Duodenal mucosa (tissue), 2 donors: ENCODE measurements around the gene BTBD9.
"Not testable (repeated sequence)": the region's sequence is repeated elsewhere in the genome, so short reads cannot be mapped to it uniquely, and the experiment has no call there.

Experiments
- H3K27ac ChIP-seq: one replicate; pipeline ENCODE4 v1.7.0; 2013; ENCODE audit warnings: low read depth, low read length
- H3K27me3 ChIP-seq, 2 donors: one replicate each; pipeline ENCODE4 v1.7.0; 2013; ENCODE audit warnings: low read length in 2 of 2, control low read depth in 1 of 2; ENCODE audit not compliant: insufficient read depth in 2 of 2, control insufficient read depth in 1 of 2
- H3K36me3 ChIP-seq, 2 donors: one replicate each; pipeline ENCODE4 v1.7.0; 2013; ENCODE audit warnings: low read length in 2 of 2, control low read depth in 1 of 2; ENCODE audit not compliant: insufficient read depth in 2 of 2, control insufficient read depth in 1 of 2
- H3K4me1 ChIP-seq, 2 donors: one replicate each; pipeline ENCODE4 v1.7.0; 2013; ENCODE audit warnings: low read length in 2 of 2, control low read depth in 1 of 2; ENCODE audit not compliant: insufficient read depth in 2 of 2, control insufficient read depth in 1 of 2
- H3K4me3 ChIP-seq, 2 donors: one replicate each; pipeline ENCODE4 v1.7.0; 2013; ENCODE audit warnings: low read length in 2 of 2, low read depth in 1 of 2
- H3K9ac ChIP-seq, 2 donors: one replicate each; pipeline ENCODE4 v1.7.0; 2013; ENCODE audit warnings: low read length in 2 of 2, low read depth in 1 of 2
- H3K9me3 ChIP-seq, 2 donors: one replicate each; pipeline ENCODE4 v1.7.0; 2013; ENCODE audit warnings: low read length in 2 of 2, control low read depth in 1 of 2; ENCODE audit not compliant: control insufficient read depth in 1 of 2

Gene BTBD9

GRCh38 chr6:38631186-38631783 lies 8.4 kb downstream of the BTBD9 start:
- no peak overlapping the region for H3K27ac ChIP-seq

GRCh38 chr6:38625217-38625616 lies 14.5 kb downstream of the BTBD9 start:
- Histone ChIP-seq H3K27me3 (no peaks in the 10 kb centered on the region), H3K36me3 (no peaks in the 10 kb centered on the region), H3K9me3 (no peaks in the 10 kb centered on the region), H3K27ac (no peak overlapping the region), H3K4me1 (no peaks in the 10 kb centered on the region), H3K4me3 (no peak overlapping the region), H3K9ac (no peak overlapping the region)

More at GRCh38 chr6:38631186-38631783, 8.4 kb downstream of the BTBD9 start:
- H3K27me3 ChIP-seq: no peaks in the 10 kb centered on the region
- no peak overlapping the region for H3K9ac ChIP-seq
- H3K4me1 ChIP-seq: peaks cover 9 to 26% of the 10 kb centered on the region in 2 donors
- no peaks in the 10 kb centered on the region for H3K36me3 ChIP-seq
- no peaks in the 10 kb centered on the region for H3K9me3 ChIP-seq
- no peak overlapping the region for H3K4me3 ChIP-seq

- H3K27me3 ChIP-seq, H3K4me1 ChIP-seq, H3K4me3 ChIP-seq, H3K9me3 ChIP-seq, H3K36me3 ChIP-seq, H3K27ac ChIP-seq, H3K9ac ChIP-seq: not testable (repeated sequence)
Measured at GRCh38 chr6:38619342-38619741, 20.4 kb downstream of the BTBD9 start.

- H3K4me3 ChIP-seq, H3K36me3 ChIP-seq, H3K9me3 ChIP-seq, H3K9ac ChIP-seq, H3K4me1 ChIP-seq, H3K27me3 ChIP-seq, H3K27ac ChIP-seq: not testable (repeated sequence)
Measured at GRCh38 chr6:38618301-38618700, 21.4 kb downstream of the BTBD9 start.

GRCh38 chr6:38617856-38618255 lies 21.9 kb downstream of the BTBD9 start:
- no peaks in the 10 kb centered on the region for H3K36me3 ChIP-seq
- no peak overlapping the region for H3K4me3 ChIP-seq
- H3K9me3 ChIP-seq: no peaks in the 10 kb centered on the region
- H3K9ac ChIP-seq: no peak overlapping the region
- no peaks in the 10 kb centered on the region for H3K27me3 ChIP-seq
- H3K27ac ChIP-seq: no peak overlapping the region
- H3K4me1 ChIP-seq: no peaks in the 10 kb centered on the region

GRCh38 chr6:38612143-38612965 lies 27.4 kb downstream of the BTBD9 start:
- Histone ChIP-seq H3K4me1 (peaks cover 0 to 9% of the 10 kb centered on the region in 2 donors), H3K36me3 (no peaks in the 10 kb centered on the region), H3K9me3 (no peaks in the 10 kb centered on the region), H3K4me3 (no peak overlapping the region), H3K27ac (no peak overlapping the region), H3K9ac (no peak overlapping the region), H3K27me3 (no peaks in the 10 kb centered on the region)

GRCh38 chr6:38610050-38610625 lies 29.6 kb downstream of the BTBD9 start:
- Histone ChIP-seq H3K27me3 (no peaks in the 10 kb centered on the region), H3K27ac (no peak overlapping the region), H3K4me1 (peaks cover 0 to 9% of the 10 kb centered on the region in 2 donors), H3K36me3 (no peaks in the 10 kb centered on the region), H3K9me3 (no peaks in the 10 kb centered on the region), H3K4me3 (no peak overlapping the region), H3K9ac (no peak overlapping the region)

GRCh38 chr6:38604700-38605099 lies 35.0 kb downstream of the BTBD9 start:
- Histone ChIP-seq H3K9me3 (no peaks in the 10 kb centered on the region), H3K27me3 (no peaks in the 10 kb centered on the region), H3K9ac (no peak overlapping the region), H3K27ac (no peak overlapping the region), H3K4me3 (no peak overlapping the region), H3K4me1 (peaks cover 4 to 17% of the 10 kb centered on the region in 2 donors), H3K36me3 (no peaks in the 10 kb centered on the region)

GRCh38 chr6:38603966-38604365 lies 35.8 kb downstream of the BTBD9 start:
- Histone ChIP-seq H3K9me3 (no peaks in the 10 kb centered on the region), H3K36me3 (no peaks in the 10 kb centered on the region), H3K9ac (no peak overlapping the region), H3K27me3 (no peaks in the 10 kb centered on the region), H3K27ac (no peak overlapping the region), H3K4me1 (peaks cover 4 to 23% of the 10 kb centered on the region in 2 donors), H3K4me3 (no peak overlapping the region)

GRCh38 chr6:38603496-38603895 lies 36.2 kb downstream of the BTBD9 start:
- peaks cover 4 to 23% of the 10 kb centered on the region in 2 donors for H3K4me1 ChIP-seq
- no peak overlapping the region for H3K27ac ChIP-seq
- H3K9ac ChIP-seq: no peak overlapping the region
- H3K4me3 ChIP-seq: no peak overlapping the region
- no peaks in the 10 kb centered on the region for H3K27me3 ChIP-seq
- no peaks in the 10 kb centered on the region for H3K9me3 ChIP-seq
- no peaks in the 10 kb centered on the region for H3K36me3 ChIP-seq
